ENCODE measurements around the gene CFAP126.

CFAP126 gene

DNA sequence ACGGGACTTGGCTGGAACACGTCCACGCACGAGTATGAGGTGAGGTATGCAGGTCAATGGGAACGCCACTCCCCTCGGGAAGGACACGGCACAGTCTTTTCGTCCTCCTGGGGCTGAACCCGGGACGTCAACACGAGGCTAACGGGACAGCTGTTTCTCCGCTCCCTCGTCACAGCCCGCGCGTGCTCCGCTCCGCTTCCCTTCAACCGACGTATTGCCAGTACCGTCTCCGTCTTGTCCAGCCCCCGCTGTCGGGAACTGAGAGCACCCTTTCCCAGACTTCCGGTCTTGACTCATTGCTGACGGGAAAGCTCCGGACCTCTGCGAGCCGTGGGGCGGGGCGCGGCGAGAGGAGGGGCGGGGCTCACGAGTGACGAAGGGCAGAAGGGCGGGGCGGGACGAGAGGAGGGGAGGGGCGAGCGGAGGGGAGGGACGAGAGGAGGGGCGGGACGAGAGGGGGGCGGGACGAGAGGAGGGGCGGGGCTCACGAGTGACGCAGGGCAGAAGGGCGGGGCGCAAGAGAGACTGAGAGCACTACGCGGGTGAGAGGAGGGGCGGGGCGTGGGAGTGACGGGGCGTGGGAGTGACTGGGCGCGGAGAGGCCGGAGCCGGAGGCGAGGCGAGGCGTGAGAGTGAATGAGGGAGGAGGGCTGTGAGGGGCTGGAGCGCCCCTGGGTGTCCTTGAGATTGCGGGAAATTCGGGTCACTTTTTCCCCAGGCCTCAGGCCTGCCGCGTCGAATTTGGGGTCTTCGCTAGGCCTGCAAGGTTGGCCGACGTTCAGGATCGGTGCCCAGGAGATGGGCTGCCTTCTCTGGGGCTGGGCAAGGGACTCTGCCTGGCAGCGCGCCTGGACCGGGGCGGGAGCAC, 22.2 kb upstream of the CFAP126 start:
- POLR2A ChIA-PET: interaction anchor here (0.5 to 1.5 kb wide), 11 partner anchors 10 to 1878 kb away, joined by 3 to 22 read pairs (median 3); partner anchors contain the start of genes NDUFS2, SDHC and TOMM40L
- CTCF ChIA-PET: interaction anchor here (0.6 to 2.2 kb wide), 8 partner anchors 8 to 461 kb away, joined by 3 to 11 read pairs (median 4); partner anchors contain the start of gene TOMM40L
- peak overlapping the region; percentile 65 for H3K4me3 ChIP-seq (ENCODE audit: low read depth, low read length)
- H3K36me3 ChIP-seq (ENCODE audit: control insufficient read depth in 2 of 2, insufficient read depth in 1 of 2, low read length in 2 of 2): no peaks in the 10 kb centered on the region; a peak in 1 of 3 replicates
- no peaks in the 10 kb centered on the region for H3K9me3 ChIP-seq (ENCODE audit: control insufficient read depth, insufficient read depth, low read depth, low read length)
- H3K4me1 ChIP-seq (ENCODE audit: control insufficient read depth, insufficient read depth, low read length): no peaks in the 10 kb centered on the region; the same call in 1 of the 2 replicates
- H3K27ac ChIP-seq (ENCODE audit: extremely low read depth, low read depth, low read length): peak overlapping the region; percentile 56; the same call in 1 of the 2 replicates
- TF ChIP-seq MYNN (tag by site-specific recombination; IDR thresholded peaks at IDR 0.05; ENCODE audit: borderline replicate concordance) (no peak), SETDB1 (IDR thresholded peaks at IDR 0.05; ENCODE audit: insufficient read length, low read length) (no peak), GLIS1 (tag by site-specific recombination; IDR thresholded peaks at IDR 0.05) (no peak; the same call in 1 of the 2 replicates), WT1 (tag by site-specific recombination; IDR thresholded peaks at IDR 0.05) (peak; percentile 77), HOXC10 (CRISPR knock-in tag; IDR thresholded peaks at IDR 0.05) (no peak), INSM2 (tag by site-specific recombination; IDR thresholded peaks at IDR 0.05) (peak; percentile 43; the same call in 1 of the 2 replicates), ZNF677 (tag by site-specific recombination; IDR thresholded peaks at IDR 0.05) (no peak), ZNF664 (tag by site-specific recombination; IDR thresholded peaks at IDR 0.05) (no peak), ZNF843 (tag by site-specific recombination; IDR thresholded peaks at IDR 0.05) (peak; percentile 41), ZSCAN16 (tag by site-specific recombination; IDR thresholded peaks at IDR 0.05) (no peak), ZXDB (tag by site-specific recombination; IDR thresholded peaks at IDR 0.05) (peak; percentile 58), ZNF76 (tag by site-specific recombination; IDR thresholded peaks at IDR 0.05; ENCODE audit: borderline replicate concordance, low read depth) (peak; percentile 76), ZNF48 (tag by site-specific recombination; IDR thresholded peaks at IDR 0.05) (no peak), ZBTB48 (tag by site-specific recombination; IDR thresholded peaks at IDR 0.05) (peak; percentile 85), REPIN1 (tag by site-specific recombination; IDR thresholded peaks at IDR 0.05; ENCODE audit: low read depth) (no peak; the same call in 1 of the 2 replicates), ZNF426 (tag by site-specific recombination; IDR thresholded peaks at IDR 0.05) (no peak), ZEB2 (tag by site-specific recombination; IDR thresholded peaks at IDR 0.05) (peak; percentile 60), ZBTB26 (tag by site-specific recombination; optimal IDR thresholded peaks at IDR 0.05) (peak; percentile 68), ZSCAN5A (tag by site-specific recombination; IDR thresholded peaks at IDR 0.05) (peak; percentile 84), ZNF341 (tag by site-specific recombination; IDR thresholded peaks at IDR 0.05; ENCODE audit: low read depth) (peak; percentile 45; the same call in 1 of the 2 replicates), ZNF473 (tag by site-specific recombination; IDR thresholded peaks at IDR 0.05) (no peak), ZNF777 (tag by site-specific recombination; IDR thresholded peaks at IDR 0.05; ENCODE audit: borderline replicate concordance) (peak; percentile 97), KLF9 (tag by site-specific recombination; IDR thresholded peaks at IDR 0.05; ENCODE audit: low read depth) (peak; percentile 99), ZNF16 (tag by site-specific recombination; IDR thresholded peaks at IDR 0.05; ENCODE audit: low read depth) (no peak), ZNF610 (tag by site-specific recombination; IDR thresholded peaks at IDR 0.05; ENCODE audit: borderline replicate concordance) (peak; percentile 78), ZFP37 (tag by site-specific recombination; IDR thresholded peaks at IDR 0.05) (no peak), ZNF223 (tag by site-specific recombination; IDR thresholded peaks at IDR 0.05) (no peak), ZNF148 (tag by site-specific recombination; IDR thresholded peaks at IDR 0.05; ENCODE audit: borderline replicate concordance) (no peak), ZNF133 (tag by site-specific recombination; IDR thresholded peaks at IDR 0.05) (no peak)
